Limb (tissue), 2 donors: ENCODE results near the gene VSTM2L.
A peak's percentile ranks its signal among the peaks of the same experiment; 100 is the strongest.

Experiments
- DNase-seq, 2 donors: peaks; one replicate each; pipeline ENCODE4 v3.0.0-alpha.2; 2016; ENCODE audit errors: extremely low spot score in 2 of 2

The VSTM2L gene

DNA sequence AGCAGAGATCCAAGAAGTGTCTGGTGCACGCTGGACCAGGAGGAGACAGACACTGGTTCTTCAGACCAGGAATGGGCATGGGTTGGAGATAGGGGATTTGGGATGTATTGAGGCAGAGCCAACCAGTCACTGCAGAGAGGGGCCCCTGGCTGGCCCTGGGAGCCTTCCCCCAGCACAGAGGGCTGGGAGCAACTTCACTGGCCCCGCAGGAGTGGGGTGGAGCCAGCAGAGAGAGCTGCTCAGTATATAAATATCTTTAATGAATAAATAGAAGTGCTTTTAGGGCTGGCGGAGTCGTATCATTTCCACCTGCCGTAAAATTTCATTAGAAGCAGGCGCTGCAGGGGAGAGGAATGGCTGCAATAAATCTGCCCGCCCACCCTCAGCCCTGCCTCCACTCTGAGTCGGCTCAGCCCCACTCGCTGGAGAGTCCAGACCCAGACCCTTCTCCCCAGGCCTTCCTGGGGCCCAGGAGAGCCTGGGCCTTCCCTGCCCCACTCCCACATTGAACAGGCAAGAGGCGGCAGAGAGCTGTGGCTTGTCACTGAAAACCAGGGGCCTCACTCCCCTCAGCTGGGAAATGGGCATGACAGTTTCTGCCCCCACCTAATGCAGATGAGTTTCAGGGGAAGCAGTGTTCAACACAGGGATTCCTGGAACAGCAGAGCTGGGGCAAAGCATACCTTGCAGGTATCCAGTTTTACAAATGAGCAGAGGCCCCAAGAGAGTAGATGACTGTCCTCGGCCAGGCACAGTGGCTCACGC is 23.9 kb upstream of the VSTM2L start:
- DNase-seq: peak in 1 of 2 donors; percentile 65

DNA sequence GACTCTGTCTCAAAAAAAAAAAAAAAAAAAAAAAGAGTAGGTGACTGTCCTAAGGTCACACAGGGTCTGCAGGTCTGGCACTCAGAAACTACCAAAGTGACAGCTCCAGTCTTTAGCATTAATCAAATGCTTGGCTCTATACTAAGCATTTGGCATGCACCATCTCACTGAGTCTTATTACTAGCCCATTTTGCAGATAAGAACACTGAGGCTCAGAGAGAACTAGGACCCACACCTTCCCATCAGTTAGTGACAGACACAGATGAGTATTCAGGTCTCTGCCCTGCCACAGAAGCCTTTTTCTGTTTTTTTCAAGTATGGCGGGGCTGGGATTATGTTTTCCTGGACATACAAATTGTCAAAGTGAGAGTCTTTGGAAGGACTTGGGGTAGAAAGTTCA is 23.1 kb upstream of the VSTM2L start:
- DNase-seq: no peak

DNA sequence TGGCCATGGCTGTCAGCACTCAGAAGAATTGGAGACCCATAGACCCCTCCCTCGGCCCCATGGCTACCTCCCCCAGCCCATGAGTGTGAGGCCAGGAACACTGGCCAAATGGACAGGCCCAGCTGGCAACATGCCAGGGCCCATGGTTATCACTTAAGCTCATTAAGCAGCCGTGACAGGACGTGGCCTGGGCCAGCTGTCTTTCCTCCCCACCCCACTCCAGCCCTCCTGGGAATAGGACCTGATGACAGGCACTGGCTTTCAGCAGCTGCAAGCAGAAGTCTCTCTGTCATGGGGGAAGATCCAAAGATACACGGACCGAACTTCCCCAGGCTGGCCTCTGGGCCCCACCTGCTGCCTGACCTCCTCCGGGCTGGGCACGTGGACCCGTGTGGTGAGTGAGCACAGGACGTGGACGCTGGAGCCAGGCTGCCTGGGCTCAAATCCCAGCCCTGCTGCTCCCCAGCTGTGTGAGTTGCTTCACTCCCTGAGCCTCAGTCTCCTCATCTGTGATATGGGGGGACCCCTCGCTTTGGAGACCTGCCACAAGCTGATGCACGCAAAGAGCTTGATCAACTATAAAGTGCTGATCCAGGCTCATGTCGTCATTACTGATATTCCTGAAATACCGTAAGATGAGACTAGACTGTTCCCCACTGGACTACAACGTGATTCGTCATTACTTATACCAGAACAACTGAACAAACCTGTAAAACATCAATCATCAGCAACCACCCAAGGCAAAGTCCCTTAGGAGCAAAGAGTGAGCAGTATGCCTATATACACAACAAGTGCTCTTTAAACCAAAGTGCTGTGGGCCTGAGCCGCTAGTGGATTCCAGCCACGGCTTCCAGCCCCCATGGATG is 22.0 kb upstream of the VSTM2L start:
- peak; percentile 34 to 70 for DNase-seq

DNA sequence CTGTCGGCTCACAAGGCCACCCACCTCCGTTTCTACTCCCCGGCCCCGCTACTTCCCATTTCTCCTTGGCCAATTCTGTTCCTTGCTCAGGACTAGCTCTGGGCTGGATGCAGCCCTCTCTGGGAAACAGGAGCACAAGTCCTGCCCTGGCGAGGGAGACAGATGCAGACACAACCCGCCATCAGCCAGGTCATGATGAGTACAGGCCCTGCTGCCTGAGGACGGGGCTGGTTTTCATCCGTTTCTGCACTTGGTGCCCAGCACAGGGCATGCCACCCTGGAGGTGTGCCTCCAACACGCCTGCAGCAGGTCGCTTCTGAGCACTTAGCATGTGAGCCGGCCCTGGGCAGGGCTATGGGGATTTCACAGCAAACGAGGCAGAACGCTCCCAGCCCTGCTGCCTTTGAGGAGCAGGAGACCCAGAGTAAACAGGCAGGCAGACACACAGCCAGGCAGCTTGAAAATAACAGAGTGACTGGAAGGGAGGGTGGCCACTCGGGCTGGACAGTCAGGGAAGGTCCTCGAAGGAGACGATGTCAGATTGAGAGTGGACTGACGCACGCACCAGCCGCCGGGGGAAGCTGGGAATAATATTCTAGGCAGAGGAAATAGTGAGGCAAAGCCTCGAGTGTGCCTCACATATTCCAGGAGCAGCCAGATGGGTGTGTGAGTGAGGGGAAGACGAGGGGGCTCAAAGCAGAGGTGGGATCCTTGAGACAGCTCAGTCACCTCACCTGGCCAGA is 21.2 kb upstream of the VSTM2L start:
- DNase-seq: no peak

DNA sequence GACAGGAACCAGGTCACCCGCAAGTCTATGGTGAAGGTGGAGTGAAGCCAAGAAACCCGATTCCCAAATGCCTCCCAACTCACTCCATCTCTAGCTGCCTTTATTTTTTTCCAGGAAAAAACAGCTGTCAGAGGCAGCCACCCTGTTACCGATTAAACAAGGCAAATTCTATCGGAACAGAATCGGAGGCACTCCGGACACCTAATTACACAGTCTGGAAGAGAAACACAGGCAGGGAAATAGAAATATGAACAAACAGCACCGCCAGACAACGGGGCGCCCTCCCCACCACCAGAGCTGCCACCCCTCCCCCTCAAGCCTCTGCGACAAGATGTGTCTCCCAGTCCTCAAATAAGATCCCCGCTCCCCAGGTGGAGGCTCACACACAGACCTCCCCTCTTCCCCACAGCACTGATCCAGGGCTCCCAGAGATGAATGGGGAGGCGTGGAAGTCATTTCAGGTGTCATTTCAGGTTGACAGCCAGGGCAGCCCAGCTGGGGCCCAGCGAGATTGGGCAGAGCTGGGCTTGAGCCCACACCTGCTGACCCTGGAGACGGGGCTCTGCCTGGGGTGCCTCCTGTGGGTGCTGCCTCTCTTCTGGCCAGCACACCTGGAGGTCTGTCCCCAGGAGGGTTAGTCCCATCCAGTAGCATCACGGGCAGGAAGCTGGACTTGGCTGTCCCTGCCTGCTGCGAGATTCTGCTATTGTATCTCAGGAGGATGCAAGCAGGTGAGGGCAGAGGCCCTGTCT is 19.8 kb upstream of the VSTM2L start:
- DNase-seq: no peak

DNA sequence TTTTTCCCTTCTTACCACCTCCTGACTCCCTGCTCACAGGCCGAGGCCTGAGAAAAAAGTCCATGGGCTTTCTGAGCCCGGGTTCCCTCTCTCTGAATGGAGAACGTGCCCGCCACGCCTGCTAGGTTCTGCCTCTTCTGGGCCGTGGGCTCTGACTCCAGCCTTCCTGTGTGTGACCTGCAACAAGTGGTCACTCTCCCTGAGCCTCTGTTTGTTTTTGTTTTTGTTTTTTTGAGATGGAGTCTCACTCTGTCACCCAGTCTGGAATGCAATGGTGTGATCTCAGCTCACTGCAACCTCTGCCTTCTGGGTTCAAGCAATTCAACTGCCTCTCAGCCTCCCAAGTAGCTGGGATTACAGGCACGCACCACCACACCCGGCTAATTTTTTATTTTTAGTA is 17.9 kb upstream of the VSTM2L start:
- DNase-seq: no peak

DNA sequence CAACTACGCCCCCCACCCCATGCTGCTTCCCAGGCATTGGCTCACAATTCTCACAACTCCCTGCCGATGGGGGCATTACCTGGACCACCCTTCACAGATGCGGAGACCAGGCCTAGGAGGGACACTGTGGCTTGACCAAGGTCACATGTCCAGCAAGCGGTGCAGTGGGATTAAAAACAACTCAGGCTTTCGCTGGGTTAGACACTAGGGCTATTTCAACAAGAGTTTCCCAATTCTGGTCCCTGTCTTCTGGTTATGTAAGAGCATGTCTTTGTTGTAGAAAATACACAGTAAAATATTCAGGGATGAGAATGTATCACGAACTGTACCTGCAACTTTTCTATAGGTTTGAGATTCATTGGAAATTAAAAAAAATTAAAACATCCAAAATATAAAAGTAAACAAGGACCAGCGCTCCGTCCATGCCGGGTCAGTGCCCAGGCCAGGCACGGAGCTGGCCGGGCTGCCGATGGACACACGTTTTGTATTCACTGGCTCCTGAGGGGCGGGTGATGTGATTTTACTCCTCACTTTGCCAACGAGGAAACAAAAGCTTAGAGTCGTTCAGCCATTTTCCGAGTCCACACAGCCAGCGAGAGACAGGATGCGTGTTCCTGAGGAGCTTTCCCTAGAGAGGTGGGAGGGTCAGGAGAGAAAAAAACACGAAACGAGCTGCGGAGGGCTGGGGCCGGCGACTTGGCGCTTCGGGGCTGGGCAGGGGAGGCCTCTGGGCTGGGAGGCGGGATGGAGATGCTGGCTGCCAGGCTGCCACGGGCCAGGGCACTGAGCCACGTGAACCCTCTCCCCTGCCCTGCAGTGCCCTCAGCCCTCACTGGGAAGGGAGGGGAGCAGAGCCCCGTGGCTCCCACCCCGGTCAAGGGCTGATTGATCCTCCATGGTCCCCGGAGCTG is 17.1 kb upstream of the VSTM2L start:
- DNase-seq: no peak

DNA sequence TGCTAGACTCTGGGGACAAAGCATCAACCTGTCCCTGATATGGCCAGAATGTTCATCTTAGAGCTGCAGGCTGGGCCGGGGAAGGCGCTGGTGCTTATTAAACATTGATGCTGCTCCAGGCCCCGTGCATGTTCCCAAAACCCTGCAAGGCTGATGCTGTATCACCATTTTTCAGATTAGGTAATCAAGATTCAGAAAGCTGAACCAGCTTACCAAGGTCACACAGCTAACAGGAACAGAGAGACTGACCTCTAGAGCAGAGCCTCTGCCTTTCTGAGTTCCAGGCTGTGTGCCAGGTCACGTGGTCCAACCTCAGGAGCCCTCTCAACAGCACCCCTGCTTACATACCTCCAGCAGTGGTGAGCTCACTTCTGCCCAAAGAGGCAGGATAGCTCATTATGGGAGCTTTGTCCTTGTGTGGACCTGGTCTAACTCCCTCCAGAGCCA is 16.1 kb upstream of the VSTM2L start:
- no peak for DNase-seq

DNA sequence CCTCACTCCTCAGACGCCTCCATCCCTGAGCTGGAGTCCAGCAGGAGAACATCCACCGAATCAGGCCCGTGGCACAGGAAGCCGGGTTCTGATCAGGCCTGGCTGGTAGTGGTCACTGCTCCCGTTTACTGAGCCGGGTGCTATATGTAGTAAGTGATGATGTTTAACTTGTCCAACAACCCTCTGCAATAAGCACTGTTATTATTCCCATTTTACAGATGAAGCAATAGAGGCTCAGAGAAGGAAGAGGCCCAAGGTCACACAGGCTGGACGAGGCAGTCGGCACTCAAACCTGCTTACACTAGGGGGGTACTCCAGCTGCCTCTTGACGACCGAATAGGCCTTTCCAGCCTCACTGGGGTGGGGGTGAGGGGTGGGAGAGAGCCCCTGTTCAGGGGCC is 14.3 kb upstream of the VSTM2L start:
- no peak for DNase-seq

DNA sequence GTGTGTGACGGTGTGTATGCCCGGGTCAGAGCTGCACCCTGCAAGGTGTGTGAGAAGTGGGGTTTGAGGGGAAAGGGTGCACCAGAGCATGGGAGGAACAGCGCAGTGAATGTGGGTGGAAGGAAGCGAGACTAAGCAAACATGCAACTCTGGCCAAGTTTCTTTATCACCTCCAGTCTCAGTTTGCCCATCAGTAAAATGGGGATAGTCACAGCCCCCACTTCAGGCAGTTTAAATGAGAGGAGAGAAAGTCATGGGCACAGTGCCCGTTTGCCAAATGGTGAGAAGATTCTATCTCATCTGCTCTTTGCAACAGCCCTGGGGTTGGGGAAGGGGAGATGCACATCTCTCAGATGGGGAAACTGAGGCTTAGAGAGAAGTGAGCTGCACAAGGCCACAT is 12.8 kb upstream of the VSTM2L start:
- no peak for DNase-seq

DNA sequence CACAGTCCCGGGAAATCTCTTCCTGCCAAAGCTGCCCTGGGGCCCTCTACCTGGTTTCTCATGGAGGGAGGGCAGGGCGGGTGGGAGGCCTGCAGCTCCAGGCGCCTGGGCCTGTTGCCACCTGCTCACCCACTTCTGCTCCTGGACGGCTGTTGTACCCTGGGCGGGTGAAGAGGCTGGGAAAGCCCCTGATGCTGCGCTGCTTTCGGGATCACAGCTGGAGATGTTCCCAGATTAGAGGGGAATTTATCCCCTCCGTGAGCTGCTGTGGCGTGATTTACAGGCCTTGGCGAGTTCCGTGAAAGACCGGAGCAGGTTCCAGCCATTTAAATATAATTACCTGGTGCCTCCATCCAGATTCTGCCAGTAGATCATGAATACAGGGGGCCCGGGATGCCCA is 12.3 kb upstream of the VSTM2L start:
- DNase-seq: no peak

DNA sequence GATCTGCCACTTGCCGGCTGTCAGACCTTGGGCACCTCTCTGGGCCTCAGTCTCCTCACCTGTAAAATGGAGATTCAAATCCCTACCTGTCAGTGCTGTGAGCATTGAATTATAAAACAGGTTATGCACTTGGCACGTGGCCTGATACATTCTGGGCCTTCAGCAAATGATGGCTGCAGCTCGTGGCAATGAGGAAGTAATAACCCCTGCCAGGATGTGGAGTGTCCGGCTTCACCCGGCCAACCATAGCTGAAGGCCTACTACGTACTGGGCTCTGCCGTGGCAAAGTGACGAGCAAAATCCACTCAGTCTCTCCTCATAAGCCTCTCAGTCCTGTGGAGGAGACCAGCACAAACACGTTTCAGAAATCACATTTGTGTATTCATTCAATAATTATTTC is 10.9 kb upstream of the VSTM2L start:
- DNase-seq: no peak

DNA sequence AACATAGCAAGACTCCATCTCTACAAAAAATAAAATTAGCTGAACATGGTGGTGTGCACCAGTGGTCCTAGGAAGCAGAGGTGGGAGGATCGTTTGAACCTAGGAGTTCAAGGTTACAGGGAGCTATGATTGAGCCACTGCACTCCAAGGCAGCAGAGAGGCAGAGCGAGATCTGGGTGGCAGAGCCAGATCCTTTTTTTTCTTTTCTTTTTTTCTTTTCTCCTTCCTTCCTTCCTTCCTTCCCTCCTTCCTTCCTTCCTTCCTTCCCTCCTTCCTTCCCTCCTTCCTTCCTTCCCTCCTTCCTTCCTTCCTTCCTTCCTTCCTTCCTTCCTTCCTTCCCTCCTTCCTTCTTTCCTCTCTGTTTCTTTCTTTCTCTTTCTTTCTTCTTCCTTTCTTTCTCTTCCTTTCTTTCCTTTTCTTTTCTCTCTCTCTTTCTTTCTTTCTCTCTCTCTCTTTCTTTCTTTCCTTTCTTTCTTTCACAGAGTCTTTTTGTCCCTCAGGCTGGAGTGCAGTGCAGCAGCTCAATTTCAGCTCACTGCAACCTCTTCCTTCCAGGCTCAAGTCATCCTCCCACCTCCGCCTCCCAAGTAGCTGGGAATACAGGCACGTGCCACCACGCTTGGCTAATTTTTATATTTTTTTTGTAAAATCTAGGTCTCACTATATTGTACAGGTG is 9.2 kb upstream of the VSTM2L start:
- no peak for DNase-seq

DNA sequence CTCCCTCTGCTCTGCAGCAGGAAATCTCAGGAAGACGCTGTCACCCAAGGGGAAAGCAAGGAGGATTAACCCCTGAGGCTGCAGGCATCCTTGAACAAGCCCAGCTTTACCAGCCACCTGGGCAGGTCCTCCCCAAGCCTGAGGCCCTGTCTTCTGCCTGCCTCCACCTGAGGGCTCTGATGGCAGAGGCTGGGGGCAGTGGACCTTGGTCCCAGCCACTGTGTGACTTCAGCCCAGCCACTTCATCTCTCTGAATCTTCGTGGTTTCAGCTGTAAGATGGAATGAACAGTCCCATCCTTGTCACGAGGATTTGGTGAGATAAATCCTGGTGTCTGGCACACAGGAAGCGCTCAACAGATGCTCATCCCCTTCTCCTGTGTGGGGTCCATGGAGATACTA is 8.5 kb upstream of the VSTM2L start:
- DNase-seq: no peak

DNA sequence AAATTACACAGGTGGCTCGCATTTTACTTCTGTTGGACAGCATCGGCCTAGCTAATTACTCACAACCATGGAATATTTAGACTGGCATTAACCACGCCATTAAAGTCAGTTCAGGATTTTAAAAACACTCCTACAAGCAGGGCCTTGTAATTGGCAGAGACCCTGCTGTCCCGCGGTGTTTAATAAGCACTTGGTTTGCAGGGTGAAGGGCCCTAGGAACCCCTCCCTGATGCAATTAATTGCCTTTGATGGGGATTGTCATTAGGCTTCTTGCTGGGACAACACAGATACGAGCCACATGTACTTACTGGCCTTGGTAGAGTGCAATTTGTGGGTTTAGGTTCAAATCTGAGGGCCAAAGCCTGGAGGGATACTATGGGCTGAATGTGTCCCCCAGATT is 7.8 kb upstream of the VSTM2L start:
- no peak for DNase-seq

DNA sequence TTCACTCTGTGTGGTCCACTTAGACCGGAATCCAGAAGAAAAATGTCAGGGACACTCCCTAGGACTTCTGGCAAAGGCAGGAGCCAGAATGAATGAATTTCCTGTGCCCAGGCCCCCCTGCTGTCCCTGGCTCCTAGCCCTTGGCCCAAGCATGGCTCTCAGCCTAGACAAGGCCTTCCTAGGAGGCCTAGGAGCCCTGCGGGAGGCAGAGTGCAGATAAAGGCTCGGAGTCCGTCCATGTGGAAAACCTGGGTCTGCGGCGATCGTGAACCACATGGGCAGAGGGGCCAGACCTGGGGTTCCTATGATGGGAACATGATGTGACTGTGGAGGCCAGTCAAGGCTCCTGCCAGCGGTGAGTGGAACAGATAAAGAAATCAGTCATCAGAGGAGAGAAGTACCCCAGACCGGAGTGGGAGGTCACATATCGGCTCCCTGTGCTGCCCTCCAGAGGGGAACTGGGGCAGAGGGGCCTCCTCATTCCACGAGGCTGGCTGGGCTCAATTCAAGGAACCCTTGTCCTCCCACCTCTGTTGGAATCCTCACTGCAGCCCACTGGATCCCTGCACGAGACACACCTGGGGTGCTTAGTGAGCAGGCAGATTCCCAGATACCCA is 5.9 kb upstream of the VSTM2L start:
- no peak for DNase-seq

DNA sequence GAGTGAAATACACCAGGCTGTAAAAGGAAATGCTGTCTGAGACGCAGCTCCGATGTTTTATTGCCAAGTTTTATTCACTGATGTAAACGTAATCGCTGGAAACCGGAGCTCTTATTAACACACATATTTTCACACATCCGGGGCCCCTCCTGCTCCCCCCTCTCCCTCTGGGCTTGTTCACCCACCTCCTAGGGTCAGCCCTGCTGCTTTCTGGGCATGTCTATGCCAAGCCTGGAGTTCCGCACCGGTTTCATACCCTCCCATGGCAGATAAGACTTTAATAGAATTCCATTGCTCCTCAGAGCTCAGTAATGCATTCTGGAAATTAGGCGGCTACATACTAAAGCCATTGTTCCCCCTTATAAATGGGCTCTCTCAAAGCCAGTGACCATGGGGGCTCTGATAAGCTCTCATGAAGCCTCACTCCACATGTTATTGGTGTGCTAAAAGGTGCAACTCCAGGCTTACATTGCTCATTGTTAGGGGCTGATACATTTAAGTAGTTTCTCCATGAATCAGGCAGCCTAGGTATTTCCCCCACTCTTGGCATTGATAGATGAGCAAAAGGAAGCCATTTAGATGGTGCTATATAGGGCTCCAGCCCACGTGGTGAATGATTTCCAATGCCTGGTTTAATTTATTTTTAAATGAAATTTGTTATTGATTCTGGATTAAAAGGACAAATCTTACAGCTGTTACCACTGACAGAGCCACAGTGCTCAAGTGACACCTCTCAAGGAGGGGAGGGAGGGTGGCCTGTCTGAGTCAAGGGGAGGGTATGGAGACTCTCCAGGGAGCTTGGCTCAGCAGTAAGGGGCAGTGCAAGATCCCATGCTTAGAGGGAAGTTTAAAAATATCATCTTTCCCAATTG is 4.5 kb upstream of the VSTM2L start:
- no peak for DNase-seq
